Panc1 (cell line): Measurements from ENCODE around the gene SYPL2. TPM values are rescaled to one million over a fixed set of nuclear protein-coding genes. Genes with fewer than 3 reads are reported as not detected.
"Not testable (repeated sequence)": the region's sequence is repeated elsewhere in the genome, so short reads cannot be mapped to it uniquely, and the experiment has no call there.

Source experiments
- ATAC-seq: fragments of 200-7000 bp; cut with Tn5 transposase; 2 replicates; pipeline ENCODE4 v1.9.1; 2020; ENCODE audit warnings: mild to moderate bottlenecking, moderate library complexity
- BruUV-seq: library from RNA; stranded (reverse); fragments of 400-500 nt; replicated peaks from 2 replicates; lab custom pipeline; 2021; lab: Mats Ljungman, UMichigan
- CTCF ChIA-PET: fragments of 300-600 bp; sonication (Branson Sonifier 250); formaldehyde crosslinking; loops from one replicate; lab custom pipeline; 2022; ENCODE audit warnings: antibody characterized with exemption; lab: Charles Lee
- POLR2A ChIA-PET: fragments of 300-600 bp; sonication (Branson Sonifier 250); formaldehyde crosslinking; loops from one replicate; lab custom pipeline; 2022; ENCODE audit warnings: antibody characterized with exemption; lab: Charles Lee
- DNase-seq: peaks from one replicate; pipeline ENCODE4 v3.0.0-alpha.2; 2010; ENCODE audit warnings: low read depth, low spot score
- H3K27ac ChIP-seq: 2 replicates; pipeline ENCODE4 v1.5.1; 2011; ENCODE audit warnings: mild to moderate bottlenecking, low read length, inconsistent platforms
- H3K27me3 ChIP-seq: fragments of 200-500 bp; sonication (Bioruptor generic); 2 replicates; pipeline ENCODE4 v1.6.0; 2014; ENCODE audit warnings: low read length, inconsistent platforms; ENCODE audit not compliant: control insufficient read depth, insufficient read depth
- H3K36me3 ChIP-seq: fragments of 200-500 bp; sonication (Bioruptor generic); 2 replicates; pipeline ENCODE4 v1.5.1; 2014; ENCODE audit warnings: inconsistent platforms, mild to moderate bottlenecking, low read length, moderate library complexity; ENCODE audit not compliant: control insufficient read depth, insufficient read depth
- H3K4me1 ChIP-seq: 2 replicates; pipeline ENCODE4 v1.5.1; 2011; ENCODE audit warnings: inconsistent platforms, mild to moderate bottlenecking, low read length, moderate library complexity; ENCODE audit not compliant: control insufficient read depth, insufficient read depth
- H3K4me3 ChIP-seq, 2 experiments: 2 replicates each; pipeline ENCODE4 v1.5.1; 2011 to 2012; ENCODE audit warnings: low read depth in 2 of 2, low read length in 2 of 2, mild to moderate bottlenecking in 2 of 2, inconsistent platforms in 1 of 2, moderate library complexity in 1 of 2
- H3K9me3 ChIP-seq: fragments of 200-500 bp; sonication (Bioruptor generic); 2 replicates; pipeline ENCODE4 v1.5.1; 2014; ENCODE audit warnings: low read depth, mild to moderate bottlenecking, inconsistent platforms, low read length, moderate library complexity; ENCODE audit not compliant: control insufficient read depth, insufficient read depth
- POLR2AphosphoS5 ChIP-seq: IDR thresholded peaks from 2 replicates; pipeline ENCODE4 v1.6.1; 2012; ENCODE audit warnings: mild to moderate bottlenecking, low read depth, low read length, moderate library complexity
- SIN3A ChIP-seq: IDR thresholded peaks from 2 replicates; pipeline ENCODE4 v1.6.1; 2012; ENCODE audit warnings: low read depth, mild to moderate bottlenecking, low read length, moderate library complexity, borderline replicate concordance; ENCODE audit not compliant: insufficient read depth
- TCF7L2 ChIP-seq: IDR thresholded peaks from 2 replicates; pipeline ENCODE4 v1.6.1; 2011; ENCODE audit warnings: mild to moderate bottlenecking, low read depth, low read length, inconsistent platforms
- in situ Hi-C: cut with HindIII; loops from 2 replicates; pipeline ENCODE4 v1.10.0; 2016; ENCODE audit warnings: low sequenced_read_pairs, low pct_unique_long_range_greater_than_20kb
- intact Hi-C: fragments of 100-400 bp; cut with micrococcal nuclease; formaldehyde crosslinking; loops from one replicate; pipeline ENCODE4 v1.10.0; 2022; ENCODE audit not compliant: unreplicated experiment
- total RNA-seq: library from RNA; stranded (reverse); gene quantifications from one replicate; pipeline ENCODE4 v1.2.1, GENCODE V29; 2021; ENCODE audit not compliant: unreplicated experiment
- TF ChIP-seq, protein P1 (sequence below), 2 experiments: IDR thresholded peaks; 2 replicates each; pipeline ENCODE4 v1.6.1; 2011 to 2012; ENCODE audit warnings: low read depth in 2 of 2, control low read depth in 1 of 2, low read length in 1 of 2, mild to moderate bottlenecking in 1 of 2, moderate library complexity in 1 of 2; ENCODE audit not compliant: insufficient read depth in 1 of 2
- TF ChIP-seq, protein P2 (sequence below): fragments of 450-650 bp; IDR thresholded peaks from 2 replicates; pipeline ENCODE4 v1.5.1; 2017; ENCODE audit warnings: mild to moderate bottlenecking

The SYPL2 gene
- total RNA-seq, 1 experiment from 2014 or later = 0.74 TPM

- CTCF ChIA-PET = no interaction called here
- Histone ChIP-seq H3K4me3 (no peak overlapping the region), H3K9me3 (no peaks in the 10 kb centered on the region), H3K36me3 (no peaks in the 10 kb centered on the region), H3K27me3 (peaks cover 4% of the 10 kb centered on the region; the same call in 1 of the 2 replicates), H3K27ac (no peak overlapping the region), H3K4me1 (no peaks in the 10 kb centered on the region)
- POLR2A ChIA-PET = no interaction called here
- TF ChIP-seq SIN3A = no peak
- no peak for TF ChIP-seq TCF7L2
- no peak for TF ChIP-seq POLR2AphosphoS5
- TF ChIP-seq, protein P1, sequence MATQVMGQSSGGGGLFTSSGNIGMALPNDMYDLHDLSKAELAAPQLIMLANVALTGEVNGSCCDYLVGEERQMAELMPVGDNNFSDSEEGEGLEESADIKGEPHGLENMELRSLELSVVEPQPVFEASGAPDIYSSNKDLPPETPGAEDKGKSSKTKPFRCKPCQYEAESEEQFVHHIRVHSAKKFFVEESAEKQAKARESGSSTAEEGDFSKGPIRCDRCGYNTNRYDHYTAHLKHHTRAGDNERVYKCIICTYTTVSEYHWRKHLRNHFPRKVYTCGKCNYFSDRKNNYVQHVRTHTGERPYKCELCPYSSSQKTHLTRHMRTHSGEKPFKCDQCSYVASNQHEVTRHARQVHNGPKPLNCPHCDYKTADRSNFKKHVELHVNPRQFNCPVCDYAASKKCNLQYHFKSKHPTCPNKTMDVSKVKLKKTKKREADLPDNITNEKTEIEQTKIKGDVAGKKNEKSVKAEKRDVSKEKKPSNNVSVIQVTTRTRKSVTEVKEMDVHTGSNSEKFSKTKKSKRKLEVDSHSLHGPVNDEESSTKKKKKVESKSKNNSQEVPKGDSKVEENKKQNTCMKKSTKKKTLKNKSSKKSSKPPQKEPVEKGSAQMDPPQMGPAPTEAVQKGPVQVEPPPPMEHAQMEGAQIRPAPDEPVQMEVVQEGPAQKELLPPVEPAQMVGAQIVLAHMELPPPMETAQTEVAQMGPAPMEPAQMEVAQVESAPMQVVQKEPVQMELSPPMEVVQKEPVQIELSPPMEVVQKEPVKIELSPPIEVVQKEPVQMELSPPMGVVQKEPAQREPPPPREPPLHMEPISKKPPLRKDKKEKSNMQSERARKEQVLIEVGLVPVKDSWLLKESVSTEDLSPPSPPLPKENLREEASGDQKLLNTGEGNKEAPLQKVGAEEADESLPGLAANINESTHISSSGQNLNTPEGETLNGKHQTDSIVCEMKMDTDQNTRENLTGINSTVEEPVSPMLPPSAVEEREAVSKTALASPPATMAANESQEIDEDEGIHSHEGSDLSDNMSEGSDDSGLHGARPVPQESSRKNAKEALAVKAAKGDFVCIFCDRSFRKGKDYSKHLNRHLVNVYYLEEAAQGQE (IDR thresholded peaks at IDR 0.05; ENCODE audit: insufficient read depth in 1 of 2, low read depth in 2 of 2, low read length in 1 of 2) = no peak
- TF ChIP-seq, protein P2, sequence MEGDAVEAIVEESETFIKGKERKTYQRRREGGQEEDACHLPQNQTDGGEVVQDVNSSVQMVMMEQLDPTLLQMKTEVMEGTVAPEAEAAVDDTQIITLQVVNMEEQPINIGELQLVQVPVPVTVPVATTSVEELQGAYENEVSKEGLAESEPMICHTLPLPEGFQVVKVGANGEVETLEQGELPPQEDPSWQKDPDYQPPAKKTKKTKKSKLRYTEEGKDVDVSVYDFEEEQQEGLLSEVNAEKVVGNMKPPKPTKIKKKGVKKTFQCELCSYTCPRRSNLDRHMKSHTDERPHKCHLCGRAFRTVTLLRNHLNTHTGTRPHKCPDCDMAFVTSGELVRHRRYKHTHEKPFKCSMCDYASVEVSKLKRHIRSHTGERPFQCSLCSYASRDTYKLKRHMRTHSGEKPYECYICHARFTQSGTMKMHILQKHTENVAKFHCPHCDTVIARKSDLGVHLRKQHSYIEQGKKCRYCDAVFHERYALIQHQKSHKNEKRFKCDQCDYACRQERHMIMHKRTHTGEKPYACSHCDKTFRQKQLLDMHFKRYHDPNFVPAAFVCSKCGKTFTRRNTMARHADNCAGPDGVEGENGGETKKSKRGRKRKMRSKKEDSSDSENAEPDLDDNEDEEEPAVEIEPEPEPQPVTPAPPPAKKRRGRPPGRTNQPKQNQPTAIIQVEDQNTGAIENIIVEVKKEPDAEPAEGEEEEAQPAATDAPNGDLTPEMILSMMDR = no peak
- intact Hi-C loops = no loop called here
- in situ Hi-C loops = no loop called here
- ATAC-seq (no peak), DNase-seq (no peak)
- no TSS peak for BruUV-seq
These were observed 6.4 kb downstream of the SYPL2 start for GRCh38 chr1:109472779-109473178.

DNA sequence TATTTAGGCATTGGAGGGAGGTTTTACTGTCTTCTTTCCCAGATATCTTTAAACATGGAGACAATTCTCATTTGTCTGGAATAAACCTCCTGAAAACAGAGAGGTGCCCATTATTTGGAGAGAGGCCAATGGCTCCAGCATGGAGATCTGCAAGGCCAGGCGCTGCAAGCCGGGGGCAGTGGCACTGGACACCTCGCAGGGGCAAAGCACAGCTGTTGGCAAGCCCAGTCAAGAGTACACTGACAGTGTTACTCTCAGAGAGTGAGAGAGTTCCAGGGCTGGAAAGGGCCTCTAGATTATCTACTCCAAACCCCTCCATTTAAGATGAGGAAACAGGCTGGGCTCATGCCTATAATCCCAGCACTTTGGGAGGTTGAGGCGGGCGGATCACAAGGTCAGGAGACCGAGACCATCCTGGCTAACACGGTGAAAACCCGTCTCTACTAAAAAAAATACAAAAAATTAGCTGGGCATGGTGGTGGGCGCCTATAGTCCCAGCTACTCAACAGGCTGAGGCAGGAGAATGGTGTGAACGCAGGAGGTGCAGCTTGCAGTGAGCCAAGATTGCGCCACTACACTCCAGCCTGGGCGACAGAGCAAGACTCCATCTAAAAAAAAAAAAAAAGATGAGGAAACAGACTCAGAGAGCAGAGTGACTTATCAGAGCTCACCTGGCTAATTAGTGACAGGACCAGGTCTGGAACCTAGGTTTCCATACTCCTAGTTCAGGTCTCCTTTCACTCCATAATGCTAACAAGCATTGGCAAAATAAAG, 7.1 kb downstream of the SYPL2 start:
- BruUV-seq, intact Hi-C loops, H3K27ac ChIP-seq, in situ Hi-C loops, ATAC-seq, DNase-seq, H3K9me3 ChIP-seq, H3K4me3 ChIP-seq, H3K27me3 ChIP-seq, H3K36me3 ChIP-seq, H3K4me1 ChIP-seq: not testable (repeated sequence)
- ChIA-PET POLR2A (interaction anchor here (0.7 kb wide), 1 partner anchor 90 kb away, joined by 8 read pairs; no protein-coding TSS in a partner anchor), CTCF (interaction anchor here (0.7 kb wide), 1 partner anchor 913 kb away, joined by 4 read pairs; no protein-coding TSS in a partner anchor)

GRCh38 chr1:109474697-109475096, 8.4 kb downstream of the SYPL2 start:
- H3K36me3 ChIP-seq = no peaks in the 10 kb centered on the region
- ChIA-PET CTCF (no interaction called here), POLR2A (no interaction called here)
- BruUV-seq = no TSS peak
- in situ Hi-C loops = no loop called here
- no peak overlapping the region for H3K4me3 ChIP-seq
- H3K4me1 ChIP-seq = no peaks in the 10 kb centered on the region
- TF ChIP-seq TCF7L2 = no peak
- TF ChIP-seq, protein P1 (IDR thresholded peaks at IDR 0.05; ENCODE audit: insufficient read depth in 1 of 2, low read depth in 2 of 2, low read length in 1 of 2) = no peak
- no peak for TF ChIP-seq SIN3A
- TF ChIP-seq, protein P2 = no peak
- no peak for TF ChIP-seq POLR2AphosphoS5
- ATAC-seq = no peak
- peaks cover 3% of the 10 kb centered on the region; the same call in 1 of the 2 replicates for H3K27me3 ChIP-seq
- H3K27ac ChIP-seq = no peak overlapping the region
- H3K9me3 ChIP-seq = no peaks in the 10 kb centered on the region
- intact Hi-C loops = no loop called here
- DNase-seq = no peak
